ENCODE data around the gene PI4KA. TPM values are rescaled to one million over a fixed set of nuclear protein-coding genes. Genes with fewer than 3 reads are reported as not detected.
A peak's percentile ranks its signal among the peaks of the same experiment; 100 is the strongest.

Gene PI4KA
- polyA plus RNA-seq, 5 donors, result 46.5 to 73.7 (median 72.2) TPM

DNA sequence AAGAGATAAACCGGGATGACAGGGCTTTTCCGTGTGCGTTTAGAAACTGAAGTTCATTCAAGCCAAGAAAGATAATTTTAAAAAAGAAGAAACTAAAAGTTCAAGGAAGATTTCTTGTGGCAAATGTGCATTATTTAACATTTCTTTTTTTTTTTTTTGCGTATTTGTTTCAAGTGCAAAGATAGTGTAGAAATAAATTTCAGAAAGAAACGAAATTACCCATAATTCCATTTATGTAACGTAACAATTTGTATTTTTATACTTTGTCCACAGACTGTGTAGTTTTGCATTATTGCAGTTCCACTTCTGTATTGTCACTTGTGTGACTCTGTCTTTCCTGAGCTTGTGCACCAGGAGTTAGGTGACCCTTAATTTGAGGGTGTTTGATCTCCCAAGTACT lies 24.2 kb upstream of the PI4KA start:
- DNase-seq, result no peak

DNA sequence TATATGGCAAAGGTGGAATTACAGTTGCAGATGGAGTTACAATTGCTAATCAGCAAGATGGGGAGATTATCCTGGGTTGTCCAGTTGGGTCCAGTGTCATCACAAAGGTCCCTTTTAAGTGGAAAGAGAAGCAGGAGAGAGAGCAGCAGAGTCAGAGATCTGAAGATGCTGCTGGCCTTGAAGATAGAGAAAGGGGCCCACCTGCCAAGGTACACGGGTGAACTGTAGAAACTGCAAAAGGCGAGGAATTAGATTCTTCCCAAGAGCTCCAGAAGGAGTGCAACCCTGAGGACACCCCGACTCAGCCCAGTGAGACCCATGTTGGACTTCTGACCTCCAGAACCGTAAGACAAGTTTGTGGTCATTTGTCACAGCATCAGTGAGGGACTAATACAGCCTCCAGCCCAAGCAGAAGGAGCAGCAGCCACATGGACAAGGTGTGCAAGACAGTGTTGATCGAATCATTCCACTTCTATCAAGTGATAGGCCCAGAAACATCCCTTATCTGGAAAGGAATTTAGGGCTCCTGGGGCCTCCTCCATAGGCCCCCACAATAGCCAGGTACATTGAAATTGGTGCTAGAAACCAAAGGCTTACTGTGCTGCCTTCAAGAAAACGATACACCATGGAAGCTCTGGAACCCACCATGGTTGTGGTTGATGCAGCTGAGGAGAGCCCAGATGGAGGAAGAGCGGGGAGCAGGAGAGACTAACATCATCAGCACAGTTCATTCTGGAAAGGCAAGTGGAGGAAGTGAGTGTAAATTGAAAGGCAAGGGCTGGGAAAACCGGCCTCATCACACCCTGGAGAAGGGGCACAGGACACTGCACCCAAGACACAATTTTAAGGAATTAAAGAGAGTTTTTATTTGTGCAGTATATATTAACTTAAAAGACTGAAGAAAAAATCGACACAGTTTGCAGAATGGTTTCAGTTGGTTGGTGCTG lies 23.5 kb upstream of the PI4KA start:
- no peak for DNase-seq

DNA sequence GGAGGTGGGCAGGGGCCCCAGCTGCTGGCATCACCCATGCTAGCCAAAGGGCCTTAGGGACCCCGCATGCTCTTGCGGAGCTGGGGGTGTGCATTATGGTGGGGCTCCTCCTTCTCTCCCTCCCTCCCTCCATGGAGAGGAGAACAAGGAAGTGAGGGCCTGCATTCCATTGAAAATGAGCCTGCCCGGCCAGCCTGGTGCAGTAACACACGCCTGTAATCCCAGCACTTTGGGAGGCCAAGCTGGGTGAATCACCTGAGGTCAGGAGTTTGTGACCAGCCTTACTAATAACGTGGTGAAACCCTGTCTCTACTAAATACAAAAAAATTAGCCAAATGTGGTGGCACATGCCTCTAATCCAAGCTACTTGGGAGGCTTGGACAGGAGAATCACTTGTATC lies 22.6 kb upstream of the PI4KA start:
- no peak for DNase-seq

DNA sequence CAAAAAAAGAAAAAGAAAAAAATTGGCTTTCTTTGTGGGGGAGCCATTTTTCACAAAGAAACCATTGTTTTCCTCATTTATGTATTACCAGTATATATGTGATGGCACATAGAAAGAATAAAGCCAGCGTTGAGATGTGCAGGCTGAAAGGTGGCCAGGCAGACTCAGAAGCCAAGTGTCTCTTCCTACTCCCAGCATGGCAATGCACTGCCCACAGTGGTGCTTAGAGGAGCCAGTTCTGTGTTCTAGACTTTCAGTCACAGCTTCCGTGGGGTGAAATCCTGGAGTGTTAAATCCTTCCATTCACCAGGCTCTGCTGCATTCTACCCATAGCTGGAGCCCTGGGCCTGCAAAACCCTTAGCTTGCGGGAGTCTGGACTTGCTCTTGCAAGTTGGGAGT lies 19.1 kb upstream of the PI4KA start:
- no peak for DNase-seq

- no peak for DNase-seq
Measured at GRCh38 chr22:20875296-20875695, 16.7 kb upstream of the PI4KA start.

- DNase-seq, result no peak
Measured at GRCh38 chr22:20873214-20873613, 14.6 kb upstream of the PI4KA start.

- DNase-seq, result no peak
Measured at GRCh38 chr22:20869234-20869633, 10.6 kb upstream of the PI4KA start.

DNA sequence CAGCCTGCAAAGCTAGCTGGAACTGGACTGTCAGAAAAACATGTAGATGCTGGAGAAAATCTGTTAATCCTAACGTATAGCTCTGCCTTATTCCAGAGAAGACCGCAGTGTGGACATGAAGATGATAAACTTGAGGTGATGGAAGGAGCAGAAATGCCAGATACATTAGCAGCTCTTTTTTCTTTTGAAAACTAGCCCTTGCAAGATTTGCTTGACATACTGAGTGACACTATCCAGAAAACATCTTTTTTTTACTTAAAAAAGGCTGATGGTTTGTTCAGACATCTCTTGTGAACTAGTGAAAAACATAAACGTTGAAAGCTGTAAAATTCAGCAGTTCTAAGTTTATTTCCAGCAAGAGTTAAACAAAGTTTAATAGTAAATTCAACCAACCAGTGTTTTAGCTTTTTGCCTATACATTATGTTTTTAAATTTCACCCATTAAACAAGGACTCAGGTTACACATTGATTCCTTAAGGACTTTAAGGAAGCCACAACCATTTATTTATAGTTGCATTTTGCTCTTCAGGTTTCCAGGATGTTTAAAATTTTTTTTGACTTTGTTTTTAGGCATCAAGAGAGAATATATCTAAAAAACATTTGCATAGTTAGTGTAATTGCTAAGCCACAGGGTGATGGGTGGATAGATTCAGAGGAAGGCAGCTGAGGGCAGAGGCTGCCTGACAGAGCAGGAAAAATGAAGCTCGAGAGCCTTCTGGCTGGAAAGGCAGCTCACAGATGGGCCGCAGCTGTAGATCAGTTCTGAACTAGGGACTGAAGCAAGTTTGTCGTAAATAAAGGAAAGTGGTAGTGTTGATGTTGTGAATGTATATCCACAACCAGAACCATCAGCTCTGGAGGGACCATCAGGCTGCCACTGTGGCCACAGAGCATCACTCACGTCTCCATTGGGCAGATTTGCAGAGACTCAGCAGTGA lies 9.7 kb upstream of the PI4KA start:
- no peak for DNase-seq

DNA sequence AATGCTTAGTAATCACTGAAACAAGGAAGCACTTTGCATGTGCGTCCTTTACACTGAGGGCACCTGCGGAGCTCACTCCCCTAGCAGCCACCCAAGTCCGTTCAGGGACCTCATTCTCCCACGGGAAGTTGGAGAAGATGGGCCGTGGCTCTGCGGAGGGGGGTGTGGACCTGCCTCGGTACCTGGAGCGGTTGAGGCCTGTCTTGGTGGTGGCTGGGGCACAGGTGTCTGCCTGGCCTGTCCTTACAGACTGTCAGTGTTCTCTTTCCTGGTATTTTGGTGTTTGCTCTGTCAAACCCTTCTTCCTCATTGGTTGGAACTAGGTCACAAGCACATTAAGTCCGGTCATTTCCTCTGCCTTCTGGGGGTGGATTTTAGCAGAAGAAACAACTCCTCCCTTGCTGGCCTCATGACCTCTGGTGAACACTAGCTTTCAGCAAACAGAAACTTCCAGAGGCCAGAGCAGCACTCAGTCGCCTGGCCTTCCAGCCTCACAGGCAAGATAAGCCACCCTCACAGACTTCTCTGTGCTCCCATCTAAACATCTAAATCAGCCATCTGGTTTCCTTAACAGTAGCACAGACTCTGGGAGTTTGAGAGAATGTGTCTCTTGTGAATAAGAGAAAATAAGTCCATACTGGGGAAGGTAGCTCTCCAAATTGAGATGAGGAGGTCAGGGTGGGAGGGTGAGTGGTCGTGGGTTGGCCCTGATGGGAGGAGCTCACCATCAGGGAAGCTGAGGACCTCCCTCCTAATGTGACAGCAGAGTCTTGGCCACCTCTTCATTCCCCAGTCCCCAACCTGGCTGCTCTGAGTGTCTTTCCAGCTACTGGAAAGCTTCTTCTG lies 8.8 kb upstream of the PI4KA start:
- no peak for DNase-seq

DNA sequence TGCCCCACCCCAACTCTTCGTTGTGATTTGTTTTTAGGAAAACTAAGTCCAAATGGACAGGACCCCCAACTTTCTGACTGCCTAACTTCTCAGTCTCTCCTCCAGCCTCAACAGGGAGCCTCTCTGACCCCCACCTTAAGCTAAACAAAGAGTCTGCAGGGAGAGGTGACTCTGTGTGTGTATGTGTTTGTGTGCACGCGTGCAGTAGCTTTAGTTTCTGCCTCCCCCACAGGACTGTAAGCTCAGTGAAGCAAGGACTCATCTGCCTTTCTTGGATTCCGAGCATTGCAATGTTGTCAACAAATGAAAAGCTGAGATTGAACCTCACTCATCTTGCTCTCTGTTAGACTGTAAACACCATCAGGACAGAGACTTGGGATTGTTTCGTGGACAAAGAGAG lies 8.1 kb upstream of the PI4KA start:
- no peak for DNase-seq

DNA sequence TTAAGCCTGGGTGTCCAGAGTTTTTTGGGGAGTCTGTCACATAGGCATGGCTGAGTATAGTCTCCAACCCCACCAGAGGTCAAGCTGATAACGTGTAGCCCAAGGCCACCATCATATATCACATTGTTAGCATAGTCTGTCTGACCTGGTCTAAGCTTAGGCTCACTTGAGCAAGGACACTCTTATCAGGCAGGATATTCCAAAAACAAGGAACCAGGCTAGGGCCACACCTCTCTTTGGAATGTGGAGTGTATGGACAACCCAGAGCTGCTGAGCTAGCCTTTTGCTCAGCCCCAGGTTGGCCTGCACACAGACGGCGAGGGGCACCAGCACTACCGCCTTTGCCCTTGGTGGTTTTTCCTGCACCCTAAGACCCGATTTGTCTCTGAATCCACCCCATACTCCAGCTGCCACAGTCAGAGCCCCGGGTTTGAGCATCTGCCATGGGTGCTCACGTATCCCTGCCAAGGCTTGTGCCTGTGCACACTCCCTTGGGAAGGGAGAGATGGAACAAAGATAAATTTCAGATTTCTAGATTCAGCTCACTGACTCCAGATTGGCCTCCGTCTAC lies 7.3 kb upstream of the PI4KA start:
- no peak for DNase-seq

DNA sequence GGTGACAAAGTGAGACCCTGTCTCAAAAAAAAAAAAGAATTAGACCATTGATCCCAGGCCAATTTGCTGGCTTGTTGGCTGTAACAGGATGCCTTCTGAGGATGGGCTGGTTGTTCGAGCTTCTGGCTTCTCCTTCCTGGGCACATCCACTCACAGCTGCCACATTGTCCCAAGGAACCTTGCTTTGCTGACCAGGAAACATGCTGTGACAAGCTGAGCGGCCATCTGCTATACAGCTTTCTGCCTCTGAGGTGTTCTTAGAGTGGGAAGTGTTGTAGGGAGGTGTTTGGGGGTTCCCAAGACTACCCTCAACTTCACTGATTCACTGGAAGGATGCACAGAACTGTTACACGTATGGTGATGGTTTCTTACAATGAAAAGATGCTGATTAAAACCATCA lies 6.7 kb upstream of the PI4KA start:
- DNase-seq, result no peak

GRCh38 chr22:20864186-20864908 lies 5.7 kb upstream of the PI4KA start:
- DNase-seq, result no peak

GRCh38 chr22:20863366-20863765 lies 4.8 kb upstream of the PI4KA start:
- no peak for DNase-seq

GRCh38 chr22:20862540-20862939 lies 3.9 kb upstream of the PI4KA start:
- no peak for DNase-seq

GRCh38 chr22:20859615-20860014 lies 1.0 kb upstream of the PI4KA start:
- no peak for DNase-seq

DNA sequence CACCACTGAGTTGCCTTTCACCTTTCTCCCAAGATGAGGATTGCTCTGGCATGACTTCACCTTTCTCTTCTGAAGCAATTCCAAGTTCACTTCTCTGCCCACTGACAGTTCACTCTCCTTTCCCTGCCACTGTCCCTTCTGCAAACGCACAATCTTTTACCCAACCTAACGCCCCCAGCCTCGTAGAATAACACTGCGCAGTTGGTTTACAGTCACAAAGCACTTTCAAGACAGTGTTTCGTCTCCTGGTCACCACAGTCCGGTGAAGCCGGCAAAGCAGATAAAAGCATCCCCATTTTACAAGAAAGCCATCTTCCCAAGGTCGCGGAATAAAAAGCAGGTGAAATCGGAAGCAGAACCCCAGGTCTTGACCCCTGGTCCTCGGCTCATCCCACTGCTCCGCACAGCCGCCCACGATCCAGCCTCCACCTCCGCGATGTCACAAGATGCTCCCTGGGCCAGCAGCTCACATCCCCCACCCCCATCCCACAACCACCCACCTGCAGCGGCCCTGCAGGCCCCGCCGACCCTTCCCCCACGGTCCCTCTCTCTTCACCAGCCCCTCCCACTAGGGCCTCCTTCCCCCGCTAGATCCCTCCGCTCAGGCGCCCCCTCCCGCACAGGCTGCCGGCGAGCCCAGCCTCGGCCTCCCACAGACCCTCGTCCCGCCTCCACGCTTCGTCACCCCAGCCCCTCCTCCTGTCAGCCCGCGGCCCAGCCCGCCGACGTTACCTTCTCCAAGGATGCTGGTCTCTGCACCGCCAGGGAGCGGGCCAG lies 585 bp downstream of the PI4KA start:
- peak; percentile 80 to 87 for DNase-seq

GRCh38 chr22:20857247-20857643 lies 1.4 kb downstream of the PI4KA start:
- DNase-seq, result no peak

GRCh38 chr22:20853236-20853660 lies 5.4 kb downstream of the PI4KA start:
- DNase-seq, result no peak

GRCh38 chr22:20852503-20852902 lies 6.1 kb downstream of the PI4KA start:
- no peak for DNase-seq

Measured in right lung (tissue), 5 donors.